ENCODE results near the gene SYNGR4. TPM values are rescaled to one million over a fixed set of nuclear protein-coding genes. Genes with fewer than 3 reads are reported as not detected.
"Not testable (repeated sequence)": the region's sequence is repeated elsewhere in the genome, so short reads cannot be mapped to it uniquely, and the experiment has no call there.

SYNGR4 gene
- total RNA-seq, 1 experiment from 2014 or later: not detected

DNA sequence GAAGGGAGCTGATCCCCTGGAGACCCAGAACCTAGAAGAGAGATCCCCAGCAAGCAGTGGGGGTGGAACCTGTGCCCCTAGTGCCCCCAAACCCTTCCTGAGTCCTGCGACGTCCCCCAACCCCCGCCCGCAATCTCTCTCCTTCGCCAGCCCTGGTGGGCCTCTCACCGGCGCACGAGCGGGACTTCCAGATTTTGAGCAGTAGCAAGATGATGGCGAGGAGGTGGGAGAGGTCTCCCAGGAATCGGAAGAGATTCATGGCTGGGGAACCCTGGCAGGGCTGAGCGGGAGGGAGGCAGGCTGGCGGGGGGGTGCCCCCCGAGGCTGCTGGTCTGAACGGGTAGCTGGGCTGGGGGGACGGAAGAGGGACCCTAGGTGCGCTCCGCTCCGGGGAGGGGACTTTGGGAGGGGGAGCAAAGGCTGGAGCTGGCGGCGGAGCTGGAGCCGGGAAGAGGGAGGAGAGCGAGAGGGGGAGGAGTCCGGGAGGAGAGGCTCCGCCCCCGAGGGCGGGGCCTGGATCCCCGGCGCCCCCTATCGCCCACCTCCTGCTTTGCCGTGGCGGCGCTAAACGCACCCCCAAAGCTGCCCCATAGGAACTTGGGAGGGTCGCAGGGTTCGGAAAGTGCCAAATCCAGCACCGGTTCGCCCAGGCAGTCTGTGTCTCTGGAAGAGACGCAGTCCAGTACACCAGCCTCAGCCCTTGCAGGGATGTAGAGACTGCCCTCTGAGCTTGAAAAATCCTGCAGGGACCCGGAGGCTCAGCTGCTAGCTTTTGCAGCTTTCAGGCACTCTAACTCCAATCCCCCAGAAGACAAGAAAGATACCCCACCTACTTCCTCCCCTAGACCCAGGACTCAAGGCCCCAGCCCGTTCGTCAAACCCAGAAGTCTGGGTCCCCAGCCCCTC lies 27.2 kb downstream of the SYNGR4 start, which contains the start of gene KDELR1 (continued):
- TF ChIP-seq ZNF423 (CRISPR knock-in tag; IDR thresholded peaks at IDR 0.05): no peak
- no peak for TF ChIP-seq E2F4 (CRISPR knock-in tag; IDR thresholded peaks at IDR 0.05; ENCODE audit: borderline replicate concordance, low read depth)
- TF ChIP-seq SMAD4 (CRISPR knock-in tag; IDR thresholded peaks at IDR 0.05): no peak
- 0 out of 2 replicates have a peak, but pooled peaks have one; percentile 61 for TF ChIP-seq SMAD3 (CRISPR knock-in tag; IDR thresholded peaks at IDR 0.05; ENCODE audit: borderline replicate concordance)
- TF ChIP-seq NR2C2 (CRISPR knock-in tag; IDR thresholded peaks at IDR 0.05): no peak; the same call in 1 of the 2 replicates
- no peak for TF ChIP-seq ZNF219 (CRISPR knock-in tag; IDR thresholded peaks at IDR 0.05; ENCODE audit: borderline replicate concordance)
- TF ChIP-seq GRHL2 (CRISPR knock-in tag; IDR thresholded peaks at IDR 0.05; ENCODE audit: insufficient replicate concordance, severe bottlenecking): no peak
- TF ChIP-seq, protein P1, sequence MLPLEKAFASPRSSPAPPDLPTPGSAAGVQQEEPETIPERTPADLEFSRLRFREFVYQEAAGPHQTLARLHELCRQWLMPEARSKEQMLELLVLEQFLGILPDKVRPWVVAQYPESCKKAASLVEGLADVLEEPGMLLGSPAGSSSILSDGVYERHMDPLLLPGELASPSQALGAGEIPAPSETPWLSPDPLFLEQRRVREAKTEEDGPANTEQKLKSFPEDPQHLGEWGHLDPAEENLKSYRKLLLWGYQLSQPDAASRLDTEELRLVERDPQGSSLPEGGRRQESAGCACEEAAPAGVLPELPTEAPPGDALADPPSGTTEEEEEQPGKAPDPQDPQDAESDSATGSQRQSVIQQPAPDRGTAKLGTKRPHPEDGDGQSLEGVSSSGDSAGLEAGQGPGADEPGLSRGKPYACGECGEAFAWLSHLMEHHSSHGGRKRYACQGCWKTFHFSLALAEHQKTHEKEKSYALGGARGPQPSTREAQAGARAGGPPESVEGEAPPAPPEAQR (CRISPR knock-in tag; IDR thresholded peaks at IDR 0.05): no peak
- TF ChIP-seq, protein P2, sequence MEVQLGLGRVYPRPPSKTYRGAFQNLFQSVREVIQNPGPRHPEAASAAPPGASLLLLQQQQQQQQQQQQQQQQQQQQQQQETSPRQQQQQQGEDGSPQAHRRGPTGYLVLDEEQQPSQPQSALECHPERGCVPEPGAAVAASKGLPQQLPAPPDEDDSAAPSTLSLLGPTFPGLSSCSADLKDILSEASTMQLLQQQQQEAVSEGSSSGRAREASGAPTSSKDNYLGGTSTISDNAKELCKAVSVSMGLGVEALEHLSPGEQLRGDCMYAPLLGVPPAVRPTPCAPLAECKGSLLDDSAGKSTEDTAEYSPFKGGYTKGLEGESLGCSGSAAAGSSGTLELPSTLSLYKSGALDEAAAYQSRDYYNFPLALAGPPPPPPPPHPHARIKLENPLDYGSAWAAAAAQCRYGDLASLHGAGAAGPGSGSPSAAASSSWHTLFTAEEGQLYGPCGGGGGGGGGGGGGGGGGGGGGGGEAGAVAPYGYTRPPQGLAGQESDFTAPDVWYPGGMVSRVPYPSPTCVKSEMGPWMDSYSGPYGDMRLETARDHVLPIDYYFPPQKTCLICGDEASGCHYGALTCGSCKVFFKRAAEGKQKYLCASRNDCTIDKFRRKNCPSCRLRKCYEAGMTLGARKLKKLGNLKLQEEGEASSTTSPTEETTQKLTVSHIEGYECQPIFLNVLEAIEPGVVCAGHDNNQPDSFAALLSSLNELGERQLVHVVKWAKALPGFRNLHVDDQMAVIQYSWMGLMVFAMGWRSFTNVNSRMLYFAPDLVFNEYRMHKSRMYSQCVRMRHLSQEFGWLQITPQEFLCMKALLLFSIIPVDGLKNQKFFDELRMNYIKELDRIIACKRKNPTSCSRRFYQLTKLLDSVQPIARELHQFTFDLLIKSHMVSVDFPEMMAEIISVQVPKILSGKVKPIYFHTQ (CRISPR knock-in tag; IDR thresholded peaks at IDR 0.05): no peak
- no peak for TF ChIP-seq GTF2I (CRISPR knock-in tag; conservative IDR thresholded peaks at IDR 0.05)
- no peak for TF ChIP-seq NR1H2 (CRISPR knock-in tag; IDR thresholded peaks at IDR 0.05)
- TF ChIP-seq NFYB (CRISPR knock-in tag; conservative IDR thresholded peaks at IDR 0.05; ENCODE audit: low read depth): no peak
- no peak for TF ChIP-seq ATF1 (CRISPR knock-in tag; IDR thresholded peaks at IDR 0.05)
- TF ChIP-seq, protein P3, sequence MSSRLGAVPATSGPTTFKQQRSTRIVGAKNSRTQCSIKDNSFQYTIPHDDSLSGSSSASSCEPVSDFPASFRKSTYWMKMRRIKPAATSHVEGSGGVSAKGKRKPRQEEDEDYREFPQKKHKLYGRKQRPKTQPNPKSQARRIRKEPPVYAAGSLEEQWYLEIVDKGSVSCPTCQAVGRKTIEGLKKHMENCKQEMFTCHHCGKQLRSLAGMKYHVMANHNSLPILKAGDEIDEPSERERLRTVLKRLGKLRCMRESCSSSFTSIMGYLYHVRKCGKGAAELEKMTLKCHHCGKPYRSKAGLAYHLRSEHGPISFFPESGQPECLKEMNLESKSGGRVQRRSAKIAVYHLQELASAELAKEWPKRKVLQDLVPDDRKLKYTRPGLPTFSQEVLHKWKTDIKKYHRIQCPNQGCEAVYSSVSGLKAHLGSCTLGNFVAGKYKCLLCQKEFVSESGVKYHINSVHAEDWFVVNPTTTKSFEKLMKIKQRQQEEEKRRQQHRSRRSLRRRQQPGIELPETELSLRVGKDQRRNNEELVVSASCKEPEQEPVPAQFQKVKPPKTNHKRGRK (CRISPR knock-in tag; IDR thresholded peaks at IDR 0.05; ENCODE audit: borderline replicate concordance): no peak
- TF ChIP-seq ATF3 (CRISPR knock-in tag; conservative IDR thresholded peaks at IDR 0.05): no peak
- TF ChIP-seq IRF1 (CRISPR knock-in tag; IDR thresholded peaks at IDR 0.05): no peak
- no peak for TF ChIP-seq ATF2 (CRISPR knock-in tag; IDR thresholded peaks at IDR 0.05; ENCODE audit: borderline replicate concordance, low read depth)
- TF ChIP-seq TEAD4 (CRISPR knock-in tag; IDR thresholded peaks at IDR 0.05): no peak
- no peak for TF ChIP-seq USF1 (CRISPR knock-in tag; IDR thresholded peaks at IDR 0.05)

DNA sequence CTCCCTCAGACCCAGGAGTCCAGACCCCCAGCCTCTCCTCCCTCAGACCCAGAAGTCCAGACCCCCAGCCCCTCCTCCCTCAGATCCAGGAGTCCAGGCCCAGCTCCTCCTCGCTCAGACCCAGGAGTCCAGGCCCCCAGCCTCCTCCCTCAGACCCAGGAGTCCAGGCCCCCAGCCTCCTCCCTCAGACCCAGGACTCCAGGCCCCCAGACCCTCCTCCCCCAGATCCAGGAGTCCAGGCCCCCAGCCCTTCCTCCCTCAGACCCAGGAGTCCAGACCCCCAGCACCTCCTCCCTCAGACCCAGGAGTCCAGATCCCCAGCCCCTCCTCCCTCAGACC lies 27.8 kb downstream of the SYNGR4 start:
- ChIA-PET POLR2A (interaction anchor here (1.0 to 2.3 kb wide), 6 partner anchors 9 to 227 kb away, joined by 3 to 15 read pairs (median 5); partner anchors contain the start of genes GRWD1, SPHK2, SYNGR4 and TMEM143), CTCF (interaction anchor here (0.5 to 2.7 kb wide), 56 partner anchors 9 to 655 kb away, joined by 3 to 92 read pairs (median 6); partner anchors contain the start of genes GRWD1, IZUMO1, KCNJ14 and LIG1)
- H3K27me3 Mint-ChIP-seq (ENCODE audit: low read depth): peaks cover 48% of the 10 kb centered on the region
- H3K4me1 Mint-ChIP-seq: peaks cover 36% of the 10 kb centered on the region
- peaks cover 17% of the 10 kb centered on the region for H3K36me3 Mint-ChIP-seq
- peak overlapping the region; percentile 91; the same call in 1 of the 2 replicates for H3K4me3 Mint-ChIP-seq
- H3K9me3 Mint-ChIP-seq; DNase-seq (ENCODE audit: low spot score); ATAC-seq; H3K27ac Mint-ChIP-seq: not testable (repeated sequence)

Measured in WTC11 (cell line).